HepG2 (cell line): ENCODE measurements around the gene AHSG. TPM values are rescaled to one million over a fixed set of nuclear protein-coding genes. Genes with fewer than 3 reads are reported as not detected.

Experiments
- FOSL2 ChIP-seq: sonication (generic); formaldehyde crosslinking; IDR thresholded peaks from 2 replicates; pipeline ENCODE4 v1.4.0; 2020; ENCODE audit warnings: missing genetic modification reagents
- FOXJ3 ChIP-seq: sonication (generic); formaldehyde crosslinking; IDR thresholded peaks from 2 replicates; pipeline ENCODE4 v1.4.0; 2020; ENCODE audit warnings: missing genetic modification reagents, mild to moderate bottlenecking, borderline replicate concordance
- FOXK2 ChIP-seq: fragments of 450-650 bp; IDR thresholded peaks from 2 replicates; pipeline ENCODE4 v1.6.1; 2016
- HHEX ChIP-seq: IDR thresholded peaks from 2 replicates; pipeline ENCODE4 v1.6.1; 2016; ENCODE audit warnings: control low read depth
- LCORL ChIP-seq, 2 experiments: fragments of 450-650 bp in 1 of 2; sonication (generic) in 1 of 2; formaldehyde crosslinking in 1 of 2; IDR thresholded peaks; 2 replicates each; pipeline versions ENCODE4 v1.5.0 to v1.6.1; 2017 to 2020; ENCODE audit warnings: antibody characterized with exemption in 1 of 2, missing genetic modification reagents in 1 of 2
- NKX3-1 ChIP-seq: sonication (generic); formaldehyde crosslinking; IDR thresholded peaks from 2 replicates; pipeline ENCODE4 v1.5.0; 2020; ENCODE audit warnings: missing genetic modification reagents
- PAXIP1 ChIP-seq: sonication (generic); formaldehyde crosslinking; conservative IDR thresholded peaks from 2 replicates; pipeline ENCODE4 v1.4.0; 2020; ENCODE audit warnings: mild to moderate bottlenecking, missing genetic modification reagents, moderate library complexity
- PHF8 ChIP-seq: sonication (generic); formaldehyde crosslinking; IDR thresholded peaks from 2 replicates; pipeline ENCODE4 v1.5.0; 2020; ENCODE audit warnings: missing genetic modification reagents
- PRDM4 ChIP-seq: sonication (generic); formaldehyde crosslinking; IDR thresholded peaks from 2 replicates; pipeline ENCODE4 v1.9.0; 2021; ENCODE audit warnings: missing genetic modification reagents, borderline replicate concordance
- SMARCC2 ChIP-seq: fragments of 450-650 bp; IDR thresholded peaks from 2 replicates; pipeline ENCODE4 v1.6.1; 2017; ENCODE audit warnings: antibody characterized with exemption, mild to moderate bottlenecking
- TBX3 ChIP-seq: fragments of 450-650 bp; IDR thresholded peaks from 2 replicates; pipeline ENCODE4 v1.6.1; 2017; ENCODE audit warnings: antibody characterized with exemption, mild to moderate bottlenecking, inconsistent platforms, borderline replicate concordance
- TCF7L2 ChIP-seq: IDR thresholded peaks from 2 replicates; pipeline ENCODE4 v1.6.1; 2011; ENCODE audit warnings: mild to moderate bottlenecking, low read depth, low read length, moderate library complexity
- ZBTB3 ChIP-seq: sonication (generic); formaldehyde crosslinking; IDR thresholded peaks from 2 replicates; pipeline ENCODE4 v1.4.0; 2020; ENCODE audit warnings: low read depth, mild to moderate bottlenecking, moderate library complexity, missing genetic modification reagents, borderline replicate concordance
- ZNF224 ChIP-seq: sonication (generic); formaldehyde crosslinking; IDR thresholded peaks from 2 replicates; pipeline ENCODE4 v1.5.0; 2020; ENCODE audit warnings: mild to moderate bottlenecking, missing genetic modification reagents
- ZNF432 ChIP-seq: sonication (generic); formaldehyde crosslinking; IDR thresholded peaks from 2 replicates; pipeline ENCODE4 v1.5.0; 2020; ENCODE audit warnings: missing genetic modification reagents, mild to moderate bottlenecking, borderline replicate concordance
- ZNF451 ChIP-seq: sonication (generic); formaldehyde crosslinking; IDR thresholded peaks from 2 replicates; pipeline ENCODE4 v1.5.0; 2020; ENCODE audit warnings: mild to moderate bottlenecking, missing genetic modification reagents
- ZNF572 ChIP-seq: sonication (generic); formaldehyde crosslinking; IDR thresholded peaks from 2 replicates; pipeline ENCODE4 v1.5.1; 2020; ENCODE audit warnings: mild to moderate bottlenecking, missing genetic modification reagents
- ZNF776 ChIP-seq: sonication (generic); formaldehyde crosslinking; IDR thresholded peaks from 2 replicates; pipeline ENCODE4 v1.4.0; 2020; ENCODE audit warnings: mild to moderate bottlenecking, missing genetic modification reagents
- ZNF850 ChIP-seq: sonication (generic); formaldehyde crosslinking; conservative IDR thresholded peaks from 2 replicates; pipeline ENCODE4 v1.9.0; 2021; ENCODE audit warnings: mild to moderate bottlenecking, missing genetic modification reagents
- ZSCAN21 ChIP-seq: sonication (generic); formaldehyde crosslinking; IDR thresholded peaks from 2 replicates; pipeline ENCODE4 v1.8.0; 2022; ENCODE audit warnings: mild to moderate bottlenecking, missing genetic modification reagents, moderate library complexity, borderline replicate concordance
- polyA plus RNA-seq, 8 experiments: library from polyadenylated mRNA; depleted of rRNA in 3 of 8; stranded (reverse) in 7 of 8; unstranded in 1 of 8; fragments of >200 nt; fragmentation: Illumina TruSeq in 4 of 8; extraction: Trizol in 4 of 8; gene quantifications; 2 replicates each; pipeline versions ENCODE4 v1.2.1 to v1.2.3, GENCODE V29; 2011 to 2016; ENCODE audit warnings: low read depth in 4 of 8, missing spikeins in 1 of 8, mixed read lengths in 1 of 8; ENCODE audit not compliant: insufficient read depth in 1 of 8
- total RNA-seq, 5 experiments: library from RNA; depleted of rRNA; stranded (reverse); fragments of >200 nt; fragmentation: Illumina TruSeq; extraction: Trizol; gene quantifications; 2 replicates each; pipeline ENCODE4 v1.2.3, GENCODE V29; 2016; ENCODE audit warnings: low read depth in 1 of 5
- TF ChIP-seq, protein P1 (sequence below): sonication (generic); formaldehyde crosslinking; IDR thresholded peaks from 2 replicates; pipeline ENCODE4 v1.5.0; 2020; ENCODE audit warnings: missing genetic modification reagents
- TF ChIP-seq, protein P2 (sequence below): IDR thresholded peaks from 2 replicates; pipeline ENCODE4 v1.6.1; 2016; ENCODE audit warnings: mild to moderate bottlenecking

AHSG gene
- total and polyA plus RNA-seq, 2 of the 13 experiments (the other 11 are each of a cell fraction or from before 2014, with no cell fraction given): 2,043 to 19,152 TPM

GRCh38 chr3:186589856-186590579 lies 22.8 kb upstream of the AHSG start (continued):
- TF ChIP-seq, protein P1, sequence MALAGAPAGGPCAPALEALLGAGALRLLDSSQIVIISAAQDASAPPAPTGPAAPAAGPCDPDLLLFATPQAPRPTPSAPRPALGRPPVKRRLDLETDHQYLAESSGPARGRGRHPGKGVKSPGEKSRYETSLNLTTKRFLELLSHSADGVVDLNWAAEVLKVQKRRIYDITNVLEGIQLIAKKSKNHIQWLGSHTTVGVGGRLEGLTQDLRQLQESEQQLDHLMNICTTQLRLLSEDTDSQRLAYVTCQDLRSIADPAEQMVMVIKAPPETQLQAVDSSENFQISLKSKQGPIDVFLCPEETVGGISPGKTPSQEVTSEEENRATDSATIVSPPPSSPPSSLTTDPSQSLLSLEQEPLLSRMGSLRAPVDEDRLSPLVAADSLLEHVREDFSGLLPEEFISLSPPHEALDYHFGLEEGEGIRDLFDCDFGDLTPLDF (CRISPR knock-in tag): no peak
- no peak for TF ChIP-seq ZNF850 (CRISPR knock-in tag)
- TF ChIP-seq HHEX: no peak
- no peak for TF ChIP-seq PRDM4 (CRISPR knock-in tag)
- TF ChIP-seq SMARCC2: no peak
- no peak for TF ChIP-seq ZNF432 (CRISPR knock-in tag)
- peak; percentile 31; the same call in 1 of the 2 replicates for TF ChIP-seq FOXJ3 (CRISPR knock-in tag)
- TF ChIP-seq ZNF572 (CRISPR knock-in tag): no peak
- TF ChIP-seq FOXK2: no peak
- TF ChIP-seq TCF7L2: no peak
- TF ChIP-seq PAXIP1: no peak; the same call in 1 of the 2 replicates
- no peak for TF ChIP-seq ZNF224 (CRISPR knock-in tag)
- TF ChIP-seq PHF8: no peak
- TF ChIP-seq ZSCAN21 (CRISPR knock-in tag): no peak
- TF ChIP-seq, protein P2, sequence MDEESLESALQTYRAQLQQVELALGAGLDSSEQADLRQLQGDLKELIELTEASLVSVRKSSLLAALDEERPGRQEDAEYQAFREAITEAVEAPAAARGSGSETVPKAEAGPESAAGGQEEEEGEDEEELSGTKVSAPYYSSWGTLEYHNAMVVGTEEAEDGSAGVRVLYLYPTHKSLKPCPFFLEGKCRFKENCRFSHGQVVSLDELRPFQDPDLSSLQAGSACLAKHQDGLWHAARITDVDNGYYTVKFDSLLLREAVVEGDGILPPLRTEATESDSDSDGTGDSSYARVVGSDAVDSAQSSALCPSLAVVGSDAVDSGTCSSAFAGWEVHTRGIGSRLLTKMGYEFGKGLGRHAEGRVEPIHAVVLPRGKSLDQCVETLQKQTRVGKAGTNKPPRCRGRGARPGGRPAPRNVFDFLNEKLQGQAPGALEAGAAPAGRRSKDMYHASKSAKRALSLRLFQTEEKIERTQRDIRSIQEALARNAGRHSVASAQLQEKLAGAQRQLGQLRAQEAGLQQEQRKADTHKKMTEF: peak; percentile 49; the same call in 1 of the 2 replicates
- no peak for TF ChIP-seq LCORL (IDR thresholded peaks at IDR 0.05)
- TF ChIP-seq LCORL (CRISPR knock-in tag; IDR thresholded peaks at IDR 0.05): peak; percentile 57; the same call in 1 of the 2 replicates
- TF ChIP-seq TBX3: no peak
- no peak for TF ChIP-seq NKX3-1 (CRISPR knock-in tag)
- no peak for TF ChIP-seq ZNF776 (CRISPR knock-in tag)
- 0 out of 2 replicates have a peak, but pooled peaks have one; percentile 67 for TF ChIP-seq ZBTB3
- TF ChIP-seq FOSL2 (CRISPR knock-in tag): peak; percentile 69
- no peak for TF ChIP-seq ZNF451 (CRISPR knock-in tag)
